ENCODE measurements around the gene CNR1.

GRCh38 chr6:88165087-88165843 is 882 bp downstream of the CNR1 start:
- TF ChIP-seq SRF (IDR thresholded peaks at IDR 0.05; ENCODE audit: low read depth) (no peak), FOSL1 (IDR thresholded peaks at IDR 0.05; ENCODE audit: low read depth) (no peak), CEBPB (IDR thresholded peaks at IDR 0.05; ENCODE audit: low read depth) (no peak), RAD21 (IDR thresholded peaks at IDR 0.05; ENCODE audit: low read depth) (no peak), POLR2A (IDR thresholded peaks at IDR 0.05; ENCODE audit: borderline replicate concordance, extremely low read depth, insufficient read depth, insufficient read length) (no peak), YY1 (IDR thresholded peaks at IDR 0.05; ENCODE audit: extremely low read depth, insufficient replicate concordance, low read depth, low read length) (no peak), POLR2AphosphoS5 (IDR thresholded peaks at IDR 0.05; ENCODE audit: low read depth, low read length) (no peak), ZFX (IDR thresholded peaks at IDR 0.05) (no peak), ATF3 (IDR thresholded peaks at IDR 0.05) (no peak)
- TF ChIP-seq, protein P1, sequence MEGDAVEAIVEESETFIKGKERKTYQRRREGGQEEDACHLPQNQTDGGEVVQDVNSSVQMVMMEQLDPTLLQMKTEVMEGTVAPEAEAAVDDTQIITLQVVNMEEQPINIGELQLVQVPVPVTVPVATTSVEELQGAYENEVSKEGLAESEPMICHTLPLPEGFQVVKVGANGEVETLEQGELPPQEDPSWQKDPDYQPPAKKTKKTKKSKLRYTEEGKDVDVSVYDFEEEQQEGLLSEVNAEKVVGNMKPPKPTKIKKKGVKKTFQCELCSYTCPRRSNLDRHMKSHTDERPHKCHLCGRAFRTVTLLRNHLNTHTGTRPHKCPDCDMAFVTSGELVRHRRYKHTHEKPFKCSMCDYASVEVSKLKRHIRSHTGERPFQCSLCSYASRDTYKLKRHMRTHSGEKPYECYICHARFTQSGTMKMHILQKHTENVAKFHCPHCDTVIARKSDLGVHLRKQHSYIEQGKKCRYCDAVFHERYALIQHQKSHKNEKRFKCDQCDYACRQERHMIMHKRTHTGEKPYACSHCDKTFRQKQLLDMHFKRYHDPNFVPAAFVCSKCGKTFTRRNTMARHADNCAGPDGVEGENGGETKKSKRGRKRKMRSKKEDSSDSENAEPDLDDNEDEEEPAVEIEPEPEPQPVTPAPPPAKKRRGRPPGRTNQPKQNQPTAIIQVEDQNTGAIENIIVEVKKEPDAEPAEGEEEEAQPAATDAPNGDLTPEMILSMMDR (IDR thresholded peaks at IDR 0.05 in 2 of 3, conservative IDR thresholded peaks at IDR 0.05 in 1 of 3; ENCODE audit: borderline replicate concordance in 1 of 3, insufficient read depth in 1 of 3, low read depth in 2 of 3, low read length in 2 of 3), result no peak

Data from HCT116 (cell line).